ENCODE data around the gene DHODH. TPM values are rescaled to one million over a fixed set of nuclear protein-coding genes. Genes with fewer than 3 reads are reported as not detected.

The DHODH gene
- total and polyA plus RNA-seq, 2 of the 13 experiments (the other 11 are each of a cell fraction or from before 2014, with no cell fraction given): 10.7 to 16.4 TPM

GRCh38 chr16:72027669-72028378 lies 19.3 kb downstream of the DHODH start (continued):
- no peak for TF ChIP-seq YY1 (IDR thresholded peaks at IDR 0.05; ENCODE audit: insufficient read depth, insufficient replicate concordance, low read depth, low read length)
- TF ChIP-seq CREB1 (IDR thresholded peaks at IDR 0.05): no peak
- TF ChIP-seq CREB1 (CRISPR knock-in tag; IDR thresholded peaks at IDR 0.05): peak; percentile 16; the same call in 1 of the 2 replicates
- TF ChIP-seq NFAT5 (CRISPR knock-in tag; IDR thresholded peaks at IDR 0.05): no peak
- no peak for TF ChIP-seq ZNF24 (IDR thresholded peaks at IDR 0.05)
- no peak for TF ChIP-seq FOSL1 (CRISPR knock-in tag; IDR thresholded peaks at IDR 0.05; ENCODE audit: borderline replicate concordance)
- TF ChIP-seq SOX6 (IDR thresholded peaks at IDR 0.05): no peak
- 0 out of 2 replicates have a peak, but pooled peaks have one; percentile 4 for TF ChIP-seq SOX6 (CRISPR knock-in tag; IDR thresholded peaks at IDR 0.05)
- no peak for TF ChIP-seq TRIM22 (IDR thresholded peaks at IDR 0.05)
- TF ChIP-seq ZNF549 (CRISPR knock-in tag; IDR thresholded peaks at IDR 0.05): no peak
- no peak for TF ChIP-seq ZNF709 (CRISPR knock-in tag; IDR thresholded peaks at IDR 0.05)
- peak; percentile 20 for TF ChIP-seq TEAD3 (CRISPR knock-in tag; optimal IDR thresholded peaks at IDR 0.05; ENCODE audit: borderline replicate concordance)
- TF ChIP-seq CEBPB (IDR thresholded peaks at IDR 0.05; ENCODE audit: borderline replicate concordance, low read depth, low read length): peak; percentile 54; the same call in 1 of the 2 replicates
- no peak for TF ChIP-seq KLF6 (CRISPR knock-in tag; IDR thresholded peaks at IDR 0.05)
- TF ChIP-seq EHMT2 (IDR thresholded peaks at IDR 0.05; ENCODE audit: borderline replicate concordance, low read depth, low read length): no peak
- TF ChIP-seq SRSF1 (optimal IDR thresholded peaks at IDR 0.05; ENCODE audit: low read depth, low read length): no peak
- peak; percentile 57 for TF ChIP-seq FOSL2 (CRISPR knock-in tag; IDR thresholded peaks at IDR 0.05)
- no peak for TF ChIP-seq AFF4 (CRISPR knock-in tag; IDR thresholded peaks at IDR 0.05)
